NOMO-1 treated with dmso at 0.1 percent for 144 hours (cell line): ENCODE data around the gene PLA2G4A.

Experiments used
- DNase-seq: peaks from one replicate; lab custom pipeline; 2025; ENCODE audit not compliant: unreplicated experiment; lab: John Stamatoyannopoulos, UW

Gene PLA2G4A

DNA sequence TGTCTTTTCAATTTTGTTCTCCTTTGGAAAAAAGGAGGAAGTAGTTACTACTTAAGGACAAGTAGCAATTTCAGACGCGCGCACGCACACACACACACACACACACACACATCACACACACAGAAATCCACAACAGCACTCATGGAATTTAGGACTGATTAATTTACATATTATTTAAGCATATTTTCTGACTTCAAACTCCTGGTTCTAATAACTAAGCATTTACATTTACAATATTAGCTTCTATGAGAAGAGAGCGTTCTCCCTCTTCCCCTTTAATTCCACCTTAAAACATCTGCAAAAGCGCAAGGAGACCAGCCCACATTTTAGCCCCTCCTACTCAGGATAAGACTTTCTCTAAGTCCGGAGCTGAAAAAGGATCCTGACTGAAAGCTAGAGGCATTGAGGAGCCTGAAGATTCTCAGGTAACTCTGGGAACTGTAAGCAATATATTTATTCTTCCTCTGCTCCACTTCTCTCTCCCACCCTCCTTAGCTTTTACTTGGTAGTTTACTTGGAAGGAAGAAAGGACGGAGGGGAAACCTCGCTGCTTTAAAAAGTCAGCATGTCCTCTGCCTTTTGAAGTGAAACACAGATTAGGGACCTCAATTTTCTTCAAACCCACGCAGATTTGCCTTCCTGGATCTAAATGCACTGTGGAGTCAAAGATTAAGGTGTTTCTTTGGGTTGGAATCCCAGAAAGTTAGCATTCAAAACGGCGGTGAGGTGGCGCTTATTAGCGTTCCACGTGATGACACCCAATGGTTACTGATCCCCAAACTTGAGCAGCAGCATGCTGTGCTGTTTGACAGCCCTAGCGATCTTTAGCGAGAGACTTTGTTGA, at the start of gene PLA2G4A:
PLA2G4A (plus strand) TSS at position 339 of the 844 bp plus-strand sequence. CDS start 25,406 bp downstream, outside the sequence.
- DNase-seq: peak; percentile 86

DNA sequence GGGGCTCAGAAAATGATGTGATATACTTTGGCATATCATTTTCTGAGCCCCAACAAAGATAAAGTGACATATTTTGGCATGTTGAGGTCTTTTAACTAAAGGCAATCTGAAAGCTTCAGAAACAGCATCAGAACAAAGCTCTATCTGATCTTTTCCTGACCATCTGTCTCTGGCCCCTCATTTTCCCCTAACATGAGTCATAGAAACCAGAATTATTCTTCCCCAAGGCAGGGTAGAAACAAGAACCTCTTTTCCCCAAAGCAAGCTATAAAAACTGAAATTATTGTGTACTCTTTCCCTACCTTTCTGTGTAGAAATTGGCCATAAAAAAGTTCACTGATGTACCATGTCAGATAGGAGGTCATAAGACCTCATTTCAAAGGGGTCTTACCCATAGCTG, 48.7 kb upstream of the PLA2G4A start:
- no peak for DNase-seq

DNA sequence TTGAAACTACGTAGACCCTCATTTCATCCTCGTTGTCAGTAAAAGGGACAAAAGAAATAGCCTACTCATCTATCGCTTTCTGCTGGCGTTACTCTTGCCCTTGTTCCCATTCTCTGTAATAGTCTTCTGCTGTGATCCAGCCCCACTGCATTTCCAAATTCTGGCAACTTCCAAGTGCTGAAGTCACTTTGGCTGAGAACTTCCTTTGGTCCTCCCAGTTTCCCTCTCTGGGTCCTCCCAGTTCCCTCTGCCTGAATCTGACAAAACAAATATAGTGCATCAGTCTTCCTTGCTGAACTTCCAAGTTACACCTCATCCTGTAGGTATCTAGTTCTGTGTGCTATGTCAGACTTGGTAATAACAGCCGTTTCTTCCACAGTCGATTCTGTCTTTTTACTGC, 47.0 kb upstream of the PLA2G4A start:
- no peak for DNase-seq

DNA sequence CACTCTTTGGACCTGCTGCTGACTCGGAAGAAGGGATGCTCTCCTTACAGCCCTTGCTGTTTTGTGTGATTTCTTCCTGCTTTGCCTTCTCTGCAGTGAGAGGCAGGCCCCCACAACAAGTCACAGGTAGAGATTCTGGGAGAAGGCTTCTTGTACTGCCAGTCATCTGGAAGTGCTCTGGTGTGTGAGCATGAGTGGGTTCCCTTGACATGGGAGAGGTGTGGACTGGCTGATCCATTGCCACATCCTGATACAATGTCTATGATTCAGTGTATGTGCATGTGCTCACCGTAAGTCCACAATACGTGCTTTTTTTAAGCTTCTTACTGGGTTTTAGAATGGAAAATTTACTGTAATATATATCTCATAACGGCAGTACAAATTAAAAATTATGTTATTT, 46.0 kb upstream of the PLA2G4A start:
- DNase-seq: no peak

DNA sequence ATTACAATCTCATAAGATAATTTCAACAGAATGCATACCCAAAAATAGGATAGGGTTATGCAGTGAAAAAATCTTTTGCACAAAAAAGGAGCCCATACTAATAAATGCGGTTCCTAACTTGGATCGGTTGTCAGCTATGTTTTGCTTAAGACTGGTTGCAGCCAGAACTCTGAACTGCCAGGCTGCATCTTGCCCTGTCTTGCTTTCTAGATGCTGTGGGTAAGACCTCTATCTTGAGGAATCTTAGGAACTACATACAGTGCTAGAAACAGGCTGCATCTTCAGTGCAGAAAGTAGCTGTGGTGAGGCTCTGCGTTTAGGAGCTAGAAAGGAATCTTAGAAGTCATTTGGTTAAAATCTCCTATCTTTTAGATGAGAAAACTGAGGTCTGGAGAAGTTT, 45.6 kb upstream of the PLA2G4A start:
- DNase-seq: no peak

DNA sequence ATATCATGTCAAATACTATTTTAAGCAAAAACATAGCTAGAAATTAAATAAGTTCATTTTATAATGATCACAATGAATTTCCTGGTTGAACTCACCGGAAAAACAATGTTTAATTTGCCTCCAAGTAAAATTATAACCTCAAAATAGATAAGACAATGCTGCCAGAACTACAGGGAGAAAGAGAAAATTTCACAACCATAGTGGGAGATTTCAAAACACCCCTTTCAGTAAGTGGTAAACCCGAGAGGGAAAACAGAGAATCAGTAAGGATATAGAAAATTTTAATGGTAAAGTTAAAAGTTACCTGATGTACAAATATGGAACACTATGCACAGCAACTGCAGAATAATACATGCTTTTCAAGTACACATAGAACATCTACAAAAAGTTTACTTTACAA, 43.2 kb upstream of the PLA2G4A start:
- DNase-seq: no peak

DNA sequence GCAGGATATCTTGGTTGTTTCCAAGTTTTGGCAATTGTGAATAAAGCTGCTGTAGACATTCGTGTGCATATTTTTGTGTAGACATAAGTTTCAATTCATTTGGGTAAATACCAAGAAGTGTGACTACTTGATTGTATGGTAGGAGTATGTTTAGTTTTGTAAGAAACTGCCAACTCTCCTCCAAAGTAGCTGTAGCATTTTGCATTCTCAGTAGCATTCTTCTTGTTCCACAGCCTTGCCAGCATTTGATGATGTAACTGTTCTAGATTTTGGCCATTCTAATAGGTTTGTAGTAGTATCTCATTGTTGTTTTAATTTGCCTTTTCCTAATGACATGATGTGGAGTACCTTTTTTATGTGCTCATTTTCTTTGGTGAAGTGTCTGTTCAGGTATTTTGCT, 38.6 kb upstream of the PLA2G4A start:
- no peak for DNase-seq

DNA sequence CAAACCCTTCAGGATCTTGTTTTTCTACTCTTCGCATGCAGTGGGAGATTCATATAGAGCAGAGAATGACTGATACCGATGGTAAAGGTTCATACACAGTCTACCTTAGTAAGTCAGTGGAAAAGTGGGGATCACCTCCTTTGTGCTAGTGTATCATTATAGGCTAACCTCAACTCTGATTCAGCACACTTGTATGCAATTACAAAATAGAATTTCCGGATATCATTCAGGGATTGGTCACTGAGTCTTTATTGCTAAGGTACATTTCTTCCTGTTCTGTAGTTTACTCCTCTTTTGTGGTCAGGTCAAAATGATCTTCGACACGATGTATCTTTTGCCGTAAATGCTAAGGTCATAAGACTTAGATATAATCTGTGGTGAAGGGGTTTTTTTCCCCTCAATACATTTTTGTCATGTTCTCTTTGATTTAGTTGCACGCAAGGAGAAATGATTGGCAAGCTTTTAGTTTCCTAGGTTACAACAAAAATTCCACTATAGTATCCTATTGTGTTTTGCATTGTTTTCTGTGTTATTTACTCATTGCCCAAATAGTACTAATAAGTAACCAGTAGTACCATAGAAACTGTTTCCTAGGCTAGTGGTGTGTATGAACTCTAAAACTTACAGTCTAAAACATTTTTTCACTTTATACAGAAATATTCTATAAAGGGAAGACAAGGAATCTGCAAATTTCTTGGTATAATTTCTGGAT, 35.7 kb upstream of the PLA2G4A start:
- DNase-seq: peak; percentile 26

DNA sequence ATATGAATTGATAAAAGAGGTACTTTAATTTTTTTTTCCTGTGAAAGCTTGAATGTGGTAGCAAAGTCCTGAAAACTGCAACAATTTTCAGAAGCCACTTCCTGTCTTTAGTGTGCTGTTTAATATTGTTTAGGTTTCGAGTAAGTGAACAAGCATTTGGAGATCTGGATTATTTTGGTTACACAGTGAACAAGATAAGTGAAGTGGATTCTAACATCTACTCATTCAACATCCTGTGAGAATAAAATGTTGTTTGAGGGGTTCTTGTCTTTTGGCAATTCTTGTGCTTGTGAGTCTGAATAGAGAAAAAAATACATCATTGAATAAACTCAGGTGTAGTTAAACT, 35.2 kb upstream of the PLA2G4A start:
- DNase-seq: no peak

DNA sequence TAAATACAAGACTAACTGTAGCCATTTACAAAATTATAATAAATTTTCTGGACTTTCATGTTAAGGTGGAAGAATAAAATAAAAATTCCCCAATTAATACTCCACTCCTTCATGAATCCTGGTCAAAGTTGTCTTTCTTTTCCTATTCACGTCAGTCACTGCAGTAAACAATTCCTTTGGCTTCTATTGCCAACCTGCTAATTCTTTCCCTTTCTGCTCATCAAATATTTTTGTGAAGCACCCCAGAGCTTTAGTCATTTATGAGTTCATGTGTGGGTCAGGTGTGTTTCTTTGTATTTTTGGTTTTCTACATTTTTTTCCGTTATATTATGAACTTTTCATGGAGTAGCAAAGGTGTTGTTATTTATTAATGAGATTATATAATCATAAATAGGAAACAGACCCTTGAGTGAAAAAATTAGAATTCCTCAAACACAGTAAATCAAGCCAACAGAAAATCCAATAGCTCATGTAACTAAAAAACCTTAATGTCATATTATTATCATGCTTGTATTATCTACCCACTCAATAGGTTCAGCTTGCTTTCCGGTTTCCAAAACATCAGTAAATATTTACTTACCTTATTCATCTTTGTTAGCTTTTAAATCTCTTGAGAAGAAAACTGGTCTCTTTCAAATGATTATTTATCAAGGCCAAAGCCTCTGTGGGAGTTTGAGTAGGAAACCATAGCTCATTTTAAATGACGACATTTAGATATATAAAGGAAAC, 29.6 kb upstream of the PLA2G4A start:
- DNase-seq: no peak

DNA sequence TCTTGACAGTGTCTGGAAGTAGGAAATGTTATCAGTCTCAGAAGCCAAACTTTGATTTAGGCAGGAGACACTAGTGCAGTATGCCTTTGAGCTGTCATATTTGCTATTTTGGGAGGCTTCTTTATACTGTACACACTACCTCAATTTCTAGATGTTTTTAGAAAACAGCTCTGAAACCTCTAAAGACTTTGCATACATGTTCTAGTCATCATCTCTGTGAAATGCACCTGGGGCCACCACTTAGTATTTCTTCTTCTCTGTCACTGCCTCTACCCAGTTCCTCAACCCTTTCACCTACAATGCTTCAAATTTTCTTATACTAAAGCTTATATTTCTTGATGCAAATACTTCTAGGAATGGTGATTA, 29.1 kb upstream of the PLA2G4A start:
- no peak for DNase-seq

DNA sequence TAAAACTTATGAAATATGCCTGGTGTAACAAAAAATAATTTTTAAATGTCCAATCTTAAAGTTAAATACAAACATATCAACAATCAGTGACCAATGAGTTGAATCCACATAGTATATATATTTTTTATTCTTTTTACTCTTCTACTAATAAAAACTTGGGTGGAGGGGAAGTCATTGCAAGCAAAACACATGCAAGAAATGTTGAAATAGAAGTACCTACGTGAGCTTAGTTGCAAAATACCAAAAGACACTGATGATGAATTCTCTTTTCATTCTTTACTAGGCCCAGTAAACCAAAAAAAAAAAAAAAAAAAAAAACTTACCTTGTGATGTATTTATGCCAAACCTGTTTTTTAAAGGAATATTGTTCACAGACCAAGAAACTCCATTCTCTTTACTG, 26.4 kb upstream of the PLA2G4A start:
- peak; percentile 48 for DNase-seq

DNA sequence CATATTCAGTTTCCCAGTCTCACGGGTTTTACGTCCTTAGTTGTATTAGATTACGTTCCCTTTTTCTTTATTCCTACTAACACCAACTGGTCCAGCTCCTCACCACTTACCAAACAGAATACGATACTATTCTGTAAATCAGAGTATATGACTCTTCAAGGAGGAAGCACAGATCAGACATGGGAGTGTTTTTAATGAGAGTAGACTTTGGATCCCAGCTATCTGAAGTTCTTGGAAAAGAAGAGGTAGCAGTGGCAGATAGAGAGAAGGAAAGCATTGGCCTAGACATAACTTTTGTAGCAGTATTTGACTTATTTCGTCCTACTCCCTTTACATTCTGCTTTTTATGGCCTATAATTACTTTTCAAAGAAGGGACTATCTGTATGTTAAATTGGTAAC, 24.1 kb upstream of the PLA2G4A start:
- DNase-seq: no peak

DNA sequence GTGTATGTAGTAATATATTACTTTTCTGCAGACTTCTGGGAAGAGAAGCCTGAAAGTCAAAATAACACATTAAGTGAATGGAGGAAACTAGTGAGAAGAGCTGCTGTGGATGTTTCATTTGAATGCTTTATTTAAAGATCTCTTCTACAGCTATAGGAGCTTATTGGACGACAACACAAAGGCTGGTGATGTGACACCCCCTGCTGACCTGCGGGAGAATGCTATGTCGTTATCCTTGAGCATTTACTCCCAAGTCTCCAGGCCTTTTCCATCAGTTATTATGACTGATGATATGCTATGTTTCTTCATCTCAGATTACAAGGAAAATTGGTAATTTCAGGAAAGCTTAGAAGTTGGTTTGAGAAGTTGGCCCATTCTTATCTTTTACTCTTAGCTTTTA, 22.3 kb upstream of the PLA2G4A start:
- no peak for DNase-seq

DNA sequence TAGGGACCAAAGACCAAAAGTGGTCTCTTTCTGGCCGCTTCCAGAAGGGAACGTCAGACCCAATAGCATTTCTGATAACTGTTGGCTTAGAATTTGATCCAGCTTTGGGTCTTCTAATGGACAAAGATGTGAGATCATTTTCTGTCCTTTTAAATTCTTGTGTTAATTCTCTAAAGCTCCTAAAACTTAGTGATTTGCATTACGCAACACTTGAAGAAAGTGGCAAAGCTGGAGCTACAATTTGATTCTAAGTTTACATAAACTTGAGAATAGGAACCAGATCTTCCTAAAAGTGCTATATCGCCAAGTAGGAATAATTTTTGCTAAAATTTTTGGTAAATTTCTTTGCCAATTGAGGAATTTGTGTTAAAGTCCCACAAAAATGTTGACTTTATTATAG, 21.6 kb upstream of the PLA2G4A start:
- no peak for DNase-seq

DNA sequence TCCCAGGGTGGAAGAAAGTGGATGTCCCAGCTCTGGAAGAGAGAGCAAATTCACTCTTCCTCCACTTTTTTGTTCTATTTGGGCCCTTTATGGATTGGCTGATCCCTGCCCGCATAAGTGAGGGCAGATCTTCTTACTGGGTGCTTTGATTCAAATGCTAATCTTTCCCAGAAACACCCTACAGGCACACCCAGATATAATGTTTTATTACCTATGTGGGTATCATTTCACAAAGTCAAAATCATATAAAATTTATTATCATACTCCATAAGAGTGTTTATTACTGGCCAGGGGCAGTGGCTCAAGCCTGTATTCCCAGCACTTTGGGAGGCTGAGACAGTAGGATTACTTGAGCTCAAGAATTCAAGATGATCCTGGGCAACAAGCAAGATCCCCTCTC, 16.9 kb upstream of the PLA2G4A start:
- DNase-seq: no peak

DNA sequence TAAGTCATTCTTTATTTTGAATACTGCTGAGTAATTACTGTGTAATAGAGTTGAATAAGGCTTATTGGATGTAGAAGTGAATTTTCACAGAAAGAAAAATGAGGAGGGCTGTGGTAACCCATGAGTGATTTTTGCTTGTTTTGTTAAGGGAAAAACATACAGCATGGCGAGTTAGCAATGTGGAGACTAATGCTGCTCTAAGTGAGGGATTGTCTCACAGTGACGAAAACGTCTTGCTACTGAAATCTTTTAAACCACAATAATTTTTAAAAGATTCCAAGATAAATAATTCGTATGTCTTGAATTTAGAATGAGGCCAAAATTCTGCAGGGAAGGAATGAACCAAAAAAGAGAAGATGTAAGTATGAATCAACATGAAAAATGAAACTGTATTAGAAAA, 16.2 kb upstream of the PLA2G4A start:
- no peak for DNase-seq

DNA sequence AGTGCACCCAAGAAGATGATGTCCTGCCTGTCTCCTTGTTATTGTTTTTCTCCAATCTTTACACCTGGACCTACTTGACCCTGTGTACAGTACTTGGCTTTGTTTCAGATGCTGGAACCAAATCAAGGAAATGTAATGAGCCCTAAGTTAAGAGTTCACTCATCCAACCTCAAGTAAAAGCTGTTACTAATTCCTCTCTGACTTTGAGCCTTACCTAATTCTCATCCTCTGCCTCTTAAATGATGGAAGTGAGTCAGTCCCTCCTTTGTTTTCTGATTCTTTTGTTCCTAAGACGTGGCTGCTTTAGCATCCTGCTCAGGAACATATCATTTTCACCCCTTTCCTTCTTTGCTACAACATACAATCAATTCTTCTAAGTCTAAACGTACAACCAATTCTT, 15.3 kb upstream of the PLA2G4A start:
- no peak for DNase-seq

DNA sequence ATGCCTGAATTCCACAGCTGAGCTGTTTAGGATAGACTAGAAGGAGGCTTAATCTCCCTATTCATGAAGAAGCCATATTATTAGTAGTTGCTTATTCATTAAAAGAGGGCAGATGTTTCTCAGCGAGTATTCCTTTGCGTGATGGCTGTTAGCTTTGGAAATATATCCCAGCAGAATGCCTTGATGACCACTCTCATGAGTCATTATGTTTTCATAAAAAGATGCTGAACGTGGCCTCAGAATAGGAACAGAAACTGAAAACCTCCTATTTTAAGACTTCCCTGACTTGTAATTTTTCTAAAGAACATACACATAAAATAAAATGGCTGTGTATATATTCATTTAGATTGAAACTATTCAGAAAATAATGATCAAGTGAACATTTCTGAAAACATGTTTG, 9.6 kb upstream of the PLA2G4A start:
- DNase-seq: peak; percentile 44

DNA sequence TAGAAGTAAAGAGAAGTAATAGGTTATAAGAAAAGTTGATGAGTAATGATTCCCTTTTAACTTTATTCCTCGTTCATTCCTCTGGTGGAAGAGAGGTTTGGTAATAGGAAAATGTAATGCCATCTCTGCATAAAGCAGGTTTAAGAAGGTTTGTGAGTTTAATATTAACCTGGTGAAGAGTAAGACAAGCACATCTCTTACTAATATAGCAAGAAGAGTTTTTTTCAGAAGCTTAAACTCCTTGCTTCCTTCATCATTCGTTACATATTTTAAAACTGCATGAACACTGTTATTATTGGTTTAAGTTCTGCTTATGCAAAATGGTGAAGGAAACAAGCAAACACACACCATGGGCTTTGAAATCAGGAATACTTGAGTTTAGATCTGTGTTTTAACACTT, 9.2 kb upstream of the PLA2G4A start:
- no peak for DNase-seq

DNA sequence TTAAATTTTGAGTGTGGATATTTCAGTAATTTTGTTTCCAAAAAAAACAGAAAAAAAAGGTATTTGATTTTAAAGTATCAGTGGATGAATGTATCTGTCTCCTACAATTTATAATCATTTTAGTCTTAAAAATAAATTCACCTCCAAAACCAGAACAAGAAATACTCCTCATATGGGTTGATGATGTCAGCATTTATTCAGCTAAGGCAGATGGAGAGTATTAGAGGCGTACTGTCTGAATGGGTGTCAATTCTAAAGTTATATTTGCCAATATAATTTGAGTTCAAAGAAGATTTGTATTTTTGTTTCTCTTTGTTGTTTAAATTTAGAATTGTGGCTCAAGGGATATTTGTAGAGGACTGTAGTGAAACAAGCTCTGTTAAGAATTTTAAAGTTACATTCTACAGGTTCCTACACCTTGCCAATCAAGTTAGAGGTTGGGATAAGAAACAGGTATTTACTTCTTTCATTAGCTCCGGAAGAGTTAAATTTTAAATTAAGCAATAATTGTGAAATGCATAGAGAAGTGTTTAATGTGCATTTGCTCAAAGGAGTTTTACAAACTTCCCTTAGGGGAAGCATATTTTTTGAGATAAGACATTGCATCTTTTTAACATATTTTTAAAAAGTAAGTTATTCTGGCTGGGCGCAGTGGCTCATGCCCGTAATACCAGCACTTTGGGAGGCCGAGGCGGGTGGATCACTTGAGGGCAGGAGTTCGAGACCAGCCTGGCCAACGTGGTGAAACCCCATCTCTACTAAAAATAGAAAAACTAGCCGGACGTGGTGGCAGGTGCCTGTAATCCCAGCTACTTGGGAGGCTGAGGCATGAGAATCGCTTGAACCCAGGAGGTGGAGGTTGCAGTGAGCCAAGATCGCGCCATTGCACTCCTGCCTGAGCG, 1.2 kb downstream of the PLA2G4A start:
- no peak for DNase-seq
